Calu3 (cell line): Measurements from ENCODE around the gene CNPY2. TPM values are rescaled to one million over a fixed set of nuclear protein-coding genes. Genes with fewer than 3 reads are reported as not detected.
"Not testable (repeated sequence)": the region's sequence is repeated elsewhere in the genome, so short reads cannot be mapped to it uniquely, and the experiment has no call there.

Source experiments
- BruUV-seq: library from RNA; stranded (reverse); fragments of 400-500 nt; replicated peaks from 2 replicates; lab custom pipeline; 2021; lab: Mats Ljungman, UMichigan
- CTCF ChIA-PET: fragments of 300-600 bp; sonication (Branson Sonifier 250); formaldehyde crosslinking; loops from one replicate; lab custom pipeline; 2022; ENCODE audit warnings: antibody characterized with exemption; lab: Charles Lee
- DNase-seq: peaks from one replicate; pipeline ENCODE4 v3.0.0; 2022
- H3K27ac Mint-ChIP-seq: one replicate; pipeline ENCODE4 v1.8.0; 2022; ENCODE audit warnings: mixed read lengths; ENCODE audit not compliant: unreplicated experiment
- H3K27me3 Mint-ChIP-seq: one replicate; pipeline ENCODE4 v1.8.0; 2022; ENCODE audit warnings: mixed read lengths; ENCODE audit not compliant: unreplicated experiment
- H3K36me3 Mint-ChIP-seq: one replicate; pipeline ENCODE4 v1.8.0; 2022; ENCODE audit warnings: mild to moderate bottlenecking, moderate library complexity, mixed read lengths; ENCODE audit not compliant: insufficient read depth, unreplicated experiment
- H3K4me1 Mint-ChIP-seq: one replicate; pipeline ENCODE4 v1.8.0; 2022; ENCODE audit warnings: mild to moderate bottlenecking, low read depth, mixed read lengths; ENCODE audit not compliant: unreplicated experiment
- H3K4me3 Mint-ChIP-seq: one replicate; pipeline ENCODE4 v1.8.0; 2022; ENCODE audit warnings: mild to moderate bottlenecking, low read depth, moderate library complexity, mixed read lengths; ENCODE audit not compliant: unreplicated experiment
- H3K9me3 Mint-ChIP-seq: one replicate; pipeline ENCODE4 v1.8.0; 2022; ENCODE audit warnings: low read depth, mixed read lengths; ENCODE audit not compliant: unreplicated experiment
- CTCF ChIP-seq: fragments of 200-600 bp; IDR thresholded peaks from one replicate; pipeline ENCODE4 v1.8.0; 2022; ENCODE audit warnings: antibody characterized with exemption; ENCODE audit not compliant: unreplicated experiment
- intact Hi-C: fragments of 100-400 bp; cut with micrococcal nuclease; formaldehyde crosslinking; loops from one replicate; pipeline ENCODE4 v1.10.0; 2022; ENCODE audit not compliant: unreplicated experiment
- total RNA-seq: library from RNA; stranded (reverse); gene quantifications from 2 replicates; pipeline ENCODE4 v1.2.3, GENCODE V29; 2022

Gene CNPY2
- total RNA-seq, 1 experiment from 2014 or later = 228 TPM

- TF ChIP-seq CTCF = no peak
- intact Hi-C loops = no loop called here
- CTCF ChIA-PET = interaction anchor here (0.9 kb wide), 1 partner anchor 28 kb away, joined by 3 read pairs; the partner anchor contains the start of gene ANKRD52
- BruUV-seq = no TSS peak
- peak overlapping the region; percentile 8 for H3K27ac Mint-ChIP-seq
- peaks cover 10% of the 10 kb centered on the region for H3K4me1 Mint-ChIP-seq
- DNase-seq = no peak
- no peaks in the 10 kb centered on the region for H3K27me3 Mint-ChIP-seq
- H3K4me3 Mint-ChIP-seq = no peak overlapping the region
- no peaks in the 10 kb centered on the region for H3K9me3 Mint-ChIP-seq
- peaks cover 68% of the 10 kb centered on the region for H3K36me3 Mint-ChIP-seq
Observed at GRCh38 chr12:56286044-56286830, 29.6 kb downstream of the CNPY2 start.

GRCh38 chr12:56284263-56284662, 31.5 kb downstream of the CNPY2 start:
- H3K27ac Mint-ChIP-seq, DNase-seq, H3K27me3 Mint-ChIP-seq, H3K4me3 Mint-ChIP-seq, H3K9me3 Mint-ChIP-seq, H3K4me1 Mint-ChIP-seq, intact Hi-C loops, BruUV-seq: not testable (repeated sequence)
- CTCF ChIA-PET = interaction anchor here (0.6 kb wide), 1 partner anchor 894 kb away, joined by 4 read pairs; no protein-coding TSS in a partner anchor
- H3K36me3 Mint-ChIP-seq = peaks cover 67% of the 10 kb centered on the region

- CTCF ChIA-PET = no interaction called here
- BruUV-seq = no TSS peak
- intact Hi-C loops = no loop called here
- DNase-seq = no peak
- peaks cover 6% of the 10 kb centered on the region for H3K4me1 Mint-ChIP-seq
- H3K36me3 Mint-ChIP-seq = peaks cover 78% of the 10 kb centered on the region
- TF ChIP-seq CTCF = no peak
- no peak overlapping the region for H3K27ac Mint-ChIP-seq
- H3K27me3 Mint-ChIP-seq = no peaks in the 10 kb centered on the region
- H3K9me3 Mint-ChIP-seq = no peaks in the 10 kb centered on the region
- H3K4me3 Mint-ChIP-seq = no peak overlapping the region
Observed at GRCh38 chr12:56282579-56282978, 33.2 kb downstream of the CNPY2 start.

- DNase-seq = no peak
- peaks cover 6% of the 10 kb centered on the region for H3K4me1 Mint-ChIP-seq
- CTCF ChIA-PET = no interaction called here
- no peak overlapping the region for H3K4me3 Mint-ChIP-seq
- H3K27me3 Mint-ChIP-seq = no peaks in the 10 kb centered on the region
- no peaks in the 10 kb centered on the region for H3K9me3 Mint-ChIP-seq
- peaks cover 84% of the 10 kb centered on the region for H3K36me3 Mint-ChIP-seq
- no peak for TF ChIP-seq CTCF
- intact Hi-C loops = no loop called here
- no TSS peak for BruUV-seq
- H3K27ac Mint-ChIP-seq = no peak overlapping the region
Observed at GRCh38 chr12:56282030-56282429, 33.8 kb downstream of the CNPY2 start.

- no peak for TF ChIP-seq CTCF
- no peak overlapping the region for H3K27ac Mint-ChIP-seq
- no peaks in the 10 kb centered on the region for H3K27me3 Mint-ChIP-seq
- H3K4me1 Mint-ChIP-seq = no peaks in the 10 kb centered on the region
- intact Hi-C loops = no loop called here
- peaks cover 83% of the 10 kb centered on the region for H3K36me3 Mint-ChIP-seq
- no peaks in the 10 kb centered on the region for H3K9me3 Mint-ChIP-seq
- H3K4me3 Mint-ChIP-seq = no peak overlapping the region
- DNase-seq = no peak
- no TSS peak for BruUV-seq
- CTCF ChIA-PET = no interaction called here
Observed at GRCh38 chr12:56280849-56281248, 34.9 kb downstream of the CNPY2 start.
